Lung (tissue), 12 donors: ENCODE measurements around the gene BRD9. TPM values are rescaled to one million over a fixed set of nuclear protein-coding genes. Genes with fewer than 3 reads are reported as not detected.

Experiments
- ATAC-seq: fragments of 200-7000 bp; cut with Tn5 transposase; one replicate; pipeline ENCODE4 v1.9.1; 2020; ENCODE audit warnings: moderate number of reproducible peaks; ENCODE audit not compliant: insufficient read depth, low FRiP score
- DNase-seq, 3 donors: peaks; one replicate each; pipeline ENCODE4 v3.0.0-alpha.2; 2013 to 2017
- H3K27ac ChIP-seq, 2 donors: one replicate each; pipeline ENCODE4 v1.5.1; 2013; ENCODE audit warnings: mild to moderate bottlenecking in 2 of 2, moderate library complexity in 2 of 2, control low read depth in 1 of 2, inconsistent platforms in 1 of 2, low read depth in 1 of 2, low read length in 1 of 2
- H3K27me3 ChIP-seq, 3 donors: one replicate each; pipeline ENCODE4 v1.5.1; 2013; ENCODE audit warnings: low read length in 2 of 3; ENCODE audit not compliant: control insufficient read depth in 3 of 3, insufficient read depth in 3 of 3
- H3K36me3 ChIP-seq, 4 donors: one replicate each; pipeline ENCODE4 v1.5.1; 2013; ENCODE audit warnings: low read length in 4 of 4, mild to moderate bottlenecking in 1 of 4, moderate library complexity in 1 of 4; ENCODE audit not compliant: control insufficient read depth in 4 of 4, insufficient read depth in 4 of 4
- H3K4me1 ChIP-seq, 5 donors: one replicate each; pipeline ENCODE4 v1.5.1; 2013; ENCODE audit warnings: low read length in 5 of 5, mild to moderate bottlenecking in 2 of 5, moderate library complexity in 1 of 5; ENCODE audit not compliant: control insufficient read depth in 5 of 5, insufficient read depth in 5 of 5
- H3K4me3 ChIP-seq: one replicate; pipeline ENCODE4 v1.5.1; 2013; ENCODE audit warnings: mild to moderate bottlenecking, control low read depth, moderate library complexity
- H3K9ac ChIP-seq, 2 donors: one replicate each; pipeline ENCODE4 v1.5.1; 2013; ENCODE audit warnings: low read length in 2 of 2, control low read depth in 1 of 2; ENCODE audit not compliant: insufficient read depth in 1 of 2
- H3K9me3 ChIP-seq, 4 donors: one replicate each; pipeline ENCODE4 v1.5.1; 2013; ENCODE audit warnings: low read length in 3 of 4, mild to moderate bottlenecking in 1 of 4, moderate library complexity in 1 of 4; ENCODE audit not compliant: control insufficient read depth in 4 of 4, insufficient read depth in 3 of 4
- WGBS, 2 donors: extraction: QIAGEN DNeasy Blood & Tissue Kit; methylation state at CpG; one replicate each; pipeline ENCODE4 v1.1.7; 2013; 5-methylcytosine and 5-hydroxymethylcytosine counted together
- polyA plus RNA-seq, 2 donors: library from polyadenylated mRNA; stranded (reverse); fragments of 200-250 nt; gene quantifications; one replicate each; pipeline ENCODE4 v1.2.1, GENCODE V29; 2013
- total RNA-seq, 2 donors: library from RNA; depleted of rRNA in 1 of 2; stranded (reverse); fragments of >200 nt in 1 of 2; gene quantifications; one replicate each; pipeline ENCODE4 v1.2.1, GENCODE V29; 2014 to 2021
- TF ChIP-seq, protein P1 (sequence below): IDR thresholded peaks from 2 replicates; pipeline ENCODE4 v1.5.1; 2012; ENCODE audit warnings: mild to moderate bottlenecking; ENCODE audit errors: control extremely low read depth, extremely low read depth
- donor health status: control.
- donor health status: control.
- donor health status: Bipolar disorder and iron deficiency.
- donor health status: healthy.
- donor health status: DM: yes; HTN: yes; CAD: no.

Gene BRD9
- total and polyA plus RNA-seq, 4 donors = 24.3 to 69.7 (median 37.3) TPM

DNA sequence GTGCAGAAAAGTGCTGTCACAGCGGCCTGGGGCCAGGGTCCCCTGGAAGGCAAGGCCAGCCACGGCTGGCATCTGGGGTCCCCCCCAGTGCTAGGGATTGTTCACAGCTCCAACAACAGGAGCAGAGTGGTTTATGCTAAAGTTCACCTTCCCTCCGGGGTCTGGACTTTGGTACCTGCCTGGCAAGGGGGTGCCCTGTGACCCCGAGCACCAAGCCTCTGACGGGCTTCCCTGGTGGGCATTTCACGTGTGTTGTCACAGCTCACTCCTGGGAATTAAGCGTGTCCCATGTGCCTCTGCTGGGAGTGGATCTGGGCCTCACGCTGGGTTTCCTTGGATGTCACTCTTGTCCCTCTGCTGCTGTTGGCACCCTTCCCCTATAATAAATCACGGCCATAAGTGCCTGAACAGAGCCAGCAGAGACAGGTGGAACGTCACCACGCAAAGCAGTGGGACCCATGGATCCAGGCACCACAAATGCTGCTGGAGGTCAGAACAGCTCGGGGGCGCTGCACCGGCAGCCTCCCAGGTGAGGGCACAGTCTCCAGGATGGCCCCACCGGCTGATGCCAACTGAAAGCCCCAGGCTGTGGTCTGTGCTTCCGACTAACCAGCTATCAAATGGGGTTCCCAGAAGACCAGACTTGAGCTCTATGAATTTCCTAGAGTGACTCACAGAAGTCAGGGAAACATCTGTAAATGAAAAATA is 24.0 kb downstream of the BRD9 start:
- Histone ChIP-seq H3K27ac (no peak overlapping the region), H3K27me3 (no peaks in the 10 kb centered on the region), H3K4me1 (peaks cover 0 to 2% (median 0%) of the 10 kb centered on the region in 5 donors), H3K4me3 (no peak overlapping the region), H3K9ac (no peak overlapping the region), H3K9me3 (peaks cover 0 to 3% (median 0%) of the 10 kb centered on the region in 4 donors), H3K36me3 (peaks cover 50 to 75% (median 59%) of the 10 kb centered on the region in 4 donors)
- TF ChIP-seq, protein P1, sequence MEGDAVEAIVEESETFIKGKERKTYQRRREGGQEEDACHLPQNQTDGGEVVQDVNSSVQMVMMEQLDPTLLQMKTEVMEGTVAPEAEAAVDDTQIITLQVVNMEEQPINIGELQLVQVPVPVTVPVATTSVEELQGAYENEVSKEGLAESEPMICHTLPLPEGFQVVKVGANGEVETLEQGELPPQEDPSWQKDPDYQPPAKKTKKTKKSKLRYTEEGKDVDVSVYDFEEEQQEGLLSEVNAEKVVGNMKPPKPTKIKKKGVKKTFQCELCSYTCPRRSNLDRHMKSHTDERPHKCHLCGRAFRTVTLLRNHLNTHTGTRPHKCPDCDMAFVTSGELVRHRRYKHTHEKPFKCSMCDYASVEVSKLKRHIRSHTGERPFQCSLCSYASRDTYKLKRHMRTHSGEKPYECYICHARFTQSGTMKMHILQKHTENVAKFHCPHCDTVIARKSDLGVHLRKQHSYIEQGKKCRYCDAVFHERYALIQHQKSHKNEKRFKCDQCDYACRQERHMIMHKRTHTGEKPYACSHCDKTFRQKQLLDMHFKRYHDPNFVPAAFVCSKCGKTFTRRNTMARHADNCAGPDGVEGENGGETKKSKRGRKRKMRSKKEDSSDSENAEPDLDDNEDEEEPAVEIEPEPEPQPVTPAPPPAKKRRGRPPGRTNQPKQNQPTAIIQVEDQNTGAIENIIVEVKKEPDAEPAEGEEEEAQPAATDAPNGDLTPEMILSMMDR = no peak
- WGBS, 2 donors = 97 to 98% methylated on average over 16 of the region's 16 CpGs
- no peak for ATAC-seq
- DNase-seq = no peak

DNA sequence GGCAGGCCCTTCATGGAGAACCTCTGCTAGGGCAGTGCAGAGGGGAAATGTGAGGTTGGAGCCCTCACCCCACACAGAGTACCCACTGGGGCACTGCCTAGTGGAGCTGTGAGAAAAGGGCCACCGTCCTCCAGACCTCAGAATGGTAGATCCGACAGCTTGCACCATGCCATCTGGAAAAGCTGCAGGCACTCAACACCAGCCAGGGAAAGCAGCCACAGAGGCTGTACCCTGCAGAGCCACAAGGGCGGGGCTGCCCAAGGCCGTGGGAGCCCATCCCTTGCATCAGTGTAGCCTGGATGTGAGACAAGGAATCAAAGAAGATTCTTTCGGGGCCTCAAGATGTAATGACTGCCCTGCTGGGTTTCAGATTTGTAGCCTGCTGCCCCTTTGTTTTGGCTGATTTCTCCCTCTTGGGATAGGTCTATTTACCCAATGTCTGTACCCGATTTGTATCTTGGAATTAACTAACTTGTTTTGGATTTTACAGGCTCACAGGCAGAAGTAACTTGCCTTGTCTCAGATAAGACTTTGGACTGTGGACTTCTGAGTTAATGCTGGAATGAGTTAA is 25.2 kb downstream of the BRD9 start:
- no peak overlapping the region for H3K9ac ChIP-seq
- ATAC-seq = no peak
- H3K27me3 ChIP-seq = no peaks in the 10 kb centered on the region
- WGBS, 2 donors = 94 to 97% methylated on average over 6 of the region's 6 CpGs
- peaks cover 50 to 82% (median 56%) of the 10 kb centered on the region in 4 donors for H3K36me3 ChIP-seq
- TF ChIP-seq, protein P1 = no peak
- peaks cover 0 to 3% (median 0%) of the 10 kb centered on the region in 4 donors for H3K9me3 ChIP-seq
- H3K27ac ChIP-seq = no peak overlapping the region
- H3K4me1 ChIP-seq = peaks cover 0 to 1% (median 0%) of the 10 kb centered on the region in 5 donors
- DNase-seq = no peak
- H3K4me3 ChIP-seq = no peak overlapping the region

DNA sequence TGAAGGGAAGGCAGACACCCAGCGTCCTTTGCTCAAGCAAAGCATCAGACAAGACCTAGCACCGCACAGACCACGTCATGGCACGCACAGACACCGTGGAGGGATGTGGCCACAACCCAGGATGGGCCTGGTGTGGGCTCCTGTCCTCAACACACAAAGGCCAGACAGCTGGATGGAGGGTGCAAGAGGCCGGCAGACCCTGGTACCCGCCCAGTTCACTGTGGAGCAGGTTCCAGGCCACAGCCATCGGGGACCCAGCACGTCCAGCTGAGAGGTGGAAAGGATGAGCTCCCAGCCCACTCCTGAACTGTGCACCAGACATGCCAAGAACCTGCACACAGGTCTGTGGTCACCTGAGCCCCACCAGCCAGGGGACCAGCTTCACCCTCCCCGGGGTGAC is 26.8 kb downstream of the BRD9 start:
- no peaks in the 10 kb centered on the region for H3K4me1 ChIP-seq
- ATAC-seq (no peak), DNase-seq (no peak)
- no peak overlapping the region for H3K9ac ChIP-seq
- H3K4me3 ChIP-seq = no peak overlapping the region
- no peaks in the 10 kb centered on the region for H3K27me3 ChIP-seq
- H3K27ac ChIP-seq = no peak overlapping the region
- 91 to 96% methylated on average over 10 of the region's 10 CpGs for WGBS, 2 donors
- peaks cover 0 to 3% (median 0%) of the 10 kb centered on the region in 4 donors for H3K9me3 ChIP-seq
- TF ChIP-seq, protein P1 = no peak
- peaks cover 40 to 67% (median 49%) of the 10 kb centered on the region in 4 donors for H3K36me3 ChIP-seq
